Pancreas (tissue), 10 donors: ENCODE measurements around the gene TBC1D22B. TPM values are rescaled to one million over a fixed set of nuclear protein-coding genes. Genes with fewer than 3 reads are reported as not detected.

Experiments
- ATAC-seq, 4 donors: fragments of 200-7000 bp; cut with Tn5 transposase; one replicate each; pipeline versions ENCODE4 v1.8.0 to v1.9.1; 2020; ENCODE audit warnings: mild to moderate bottlenecking in 4 of 4, moderate library complexity in 4 of 4
- DNase-seq, 6 donors: peaks; one replicate each; pipeline ENCODE4 v3.0.0-alpha.2; 2020
- FAIRE-seq: peaks from 2 replicates; lab custom pipeline; 2012; peaks lifted over from hg19 to GRCh38; lab: Jason Lieb, UNC
- H3K27ac ChIP-seq, 4 donors: fragments of 200-600 bp; sonication (generic); 1 replicate in 3 of 4; 2 replicates in 1 of 4; pipeline versions ENCODE4 v1.5.0 to v1.8.0; 2020
- H3K27me3 ChIP-seq, 4 donors: fragments of 200-600 bp; one replicate each; pipeline ENCODE4 v1.8.0; 2021
- H3K36me3 ChIP-seq, 3 donors: fragments of 200-600 bp; sonication (generic) in 1 of 3; one replicate each; pipeline versions ENCODE4 v1.5.0 to v1.8.0; 2020 to 2021
- H3K4me1 ChIP-seq, 3 donors: fragments of 200-600 bp; one replicate each; pipeline ENCODE4 v1.8.0; 2021
- H3K4me3 ChIP-seq, 4 donors: fragments of 200-600 bp; sonication (generic) in 2 of 4; one replicate each; pipeline versions ENCODE4 v1.5.0 to v1.8.0; 2020 to 2021
- H3K9me3 ChIP-seq, 4 donors: fragments of 200-600 bp; one replicate each; pipeline ENCODE4 v1.8.0; 2021
- CTCF ChIP-seq, 4 donors: fragments of 200-600 bp; sonication (generic) in 3 of 4; IDR thresholded peaks; one replicate each; pipeline versions ENCODE4 v1.5.0 to v1.8.0; 2021; ENCODE audit warnings: antibody characterized with exemption in 4 of 4
- WGBS, 2 donors: extraction: QIAGEN DNeasy Blood & Tissue Kit; methylation state at CpG; one replicate each; pipeline ENCODE4 v1.1.7; 2013; 5-methylcytosine and 5-hydroxymethylcytosine counted together
- intact Hi-C, 3 donors: fragments of 100-400 bp; cut with DNase I; formaldehyde crosslinking; loops; one replicate each; pipeline versions ENCODE4 v1.11.1 to v1.14.2; 2022
- polyA plus RNA-seq, 2 donors: library from polyadenylated mRNA; stranded (reverse); fragments of 200-250 nt; gene quantifications; one replicate each; pipeline ENCODE4 v1.2.3, GENCODE V29; 2013
- total RNA-seq, 6 donors: library from RNA; stranded (reverse); fragmentation: NEBNext Ultra II Directional in 4 of 6; extraction: Animal tissue kit (Norgen Biotek cat#: 25700) in 4 of 6; gene quantifications; one replicate each; pipeline versions ENCODE4 v1.2.1 to v1.2.4, GENCODE V29; 2021 to 2023
- donor health status: healthy with polysubstance abuse.
- donor health status: DM: no; HTN: no; CAD: no; lungs with moderate emphysema.
- donor health status: DM: no; HTN: no; CAD: no.
- donor health status: control.
- donor health status: control.
- donor health status: Bipolar disorder and iron deficiency.
- donor health status: DM: yes; HTN: yes; CAD: no.
- donor health status: DM: no; HTN: no; CAD: no.
- donor health status: DM: no; HTN: no; CAD: no.
- donor health status: DM: yes; HTN: yes; CAD: no.

The TBC1D22B gene
- total and polyA plus RNA-seq, 8 donors: 4.3 to 9.0 (median 6.0) TPM

GRCh38 chr6:37302086-37302686, 44.6 kb downstream of the TBC1D22B start:
- WGBS, 2 donors: 86 to 88% methylated on average over 1 of the region's 1 CpG
- intact Hi-C loops: no loop called here
- Histone ChIP-seq H3K4me1 (no peaks in the 10 kb centered on the region), H3K4me3 (no peak overlapping the region), H3K9me3 (no peaks in the 10 kb centered on the region), H3K36me3 (peaks cover 0 to 3% (median 0%) of the 10 kb centered on the region in 3 donors), H3K27me3 (no peaks in the 10 kb centered on the region), H3K27ac (no peak overlapping the region)
- no peak for DNase-seq
- TF ChIP-seq CTCF (IDR thresholded peaks at IDR 0.05): no peak
- FAIRE-seq: no peak
- no peak for ATAC-seq

GRCh38 chr6:37303091-37303660, 45.6 kb downstream of the TBC1D22B start:
- Histone ChIP-seq H3K27ac (no peak overlapping the region), H3K9me3 (no peaks in the 10 kb centered on the region), H3K4me1 (no peaks in the 10 kb centered on the region), H3K36me3 (peaks cover 0 to 3% (median 0%) of the 10 kb centered on the region in 3 donors), H3K4me3 (no peak overlapping the region), H3K27me3 (no peaks in the 10 kb centered on the region)
- WGBS, 2 donors: 78 to 79% methylated on average over 6 of the region's 6 CpGs
- TF ChIP-seq CTCF (IDR thresholded peaks at IDR 0.05): no peak
- DNase-seq (no peak), ATAC-seq (no peak), FAIRE-seq (no peak)
- intact Hi-C loops: no loop called here

GRCh38 chr6:37303891-37304503, 46.4 kb downstream of the TBC1D22B start:
- Histone ChIP-seq H3K27me3 (no peaks in the 10 kb centered on the region), H3K27ac (no peak overlapping the region), H3K9me3 (no peaks in the 10 kb centered on the region), H3K4me1 (peaks cover 0 to 5% (median 0%) of the 10 kb centered on the region in 3 donors), H3K36me3 (peaks cover 0 to 3% (median 0%) of the 10 kb centered on the region in 3 donors), H3K4me3 (no peak overlapping the region)
- intact Hi-C loops: no loop called here
- TF ChIP-seq CTCF (IDR thresholded peaks at IDR 0.05): peak in 1 of 4 donors; percentile 13
- ATAC-seq (peak in 3 of 4 donors; percentile 51 to 58 (median 54)), DNase-seq (no peak), FAIRE-seq (no peak)
- WGBS, 2 donors: 72 to 75% methylated on average over 3 of the region's 3 CpGs

GRCh38 chr6:37304766-37305165, 47.2 kb downstream of the TBC1D22B start:
- no peak for TF ChIP-seq CTCF (IDR thresholded peaks at IDR 0.05)
- ATAC-seq (no peak), FAIRE-seq (no peak), DNase-seq (no peak)
- Histone ChIP-seq H3K27ac (no peak overlapping the region), H3K36me3 (peaks cover 0 to 3% (median 0%) of the 10 kb centered on the region in 3 donors), H3K4me1 (peaks cover 0 to 5% (median 0%) of the 10 kb centered on the region in 3 donors), H3K9me3 (no peaks in the 10 kb centered on the region), H3K27me3 (no peaks in the 10 kb centered on the region), H3K4me3 (no peak overlapping the region)
- 97 to 99% methylated on average over 7 of the region's 7 CpGs for WGBS, 2 donors
- intact Hi-C loops: no loop called here
